ENCODE measurements around the gene PMIS2. TPM values are rescaled to one million over a fixed set of nuclear protein-coding genes. Genes with fewer than 3 reads are reported as not detected.
A peak's percentile ranks its signal among the peaks of the same experiment; 100 is the strongest.
"Not testable (repeated sequence)": the region's sequence is repeated elsewhere in the genome, so short reads cannot be mapped to it uniquely, and the experiment has no call there.

The PMIS2 gene
- total RNA-seq, 1 donor from 2014 or later: not detected

GRCh38 chr19:35578707-35579106 is 7.3 kb upstream of the PMIS2 start:
- Histone ChIP-seq H3K36me3 (no peaks in the 10 kb centered on the region), H3K9me3 (peaks cover 13 to 17% of the 10 kb centered on the region in 2 donors), H3K4me3 (no peak overlapping the region), H3K27ac (no peak overlapping the region), H3K4me1 (no peaks in the 10 kb centered on the region), H3K27me3 (no peaks in the 10 kb centered on the region)
- TF ChIP-seq CTCF (IDR thresholded peaks at IDR 0.05): no peak
- intact Hi-C loops (cut with DNase I): no loop called here
- DNase-seq (ENCODE audit: low spot score in 2 of 2): no peak

- no peak for TF ChIP-seq CTCF (IDR thresholded peaks at IDR 0.05)
- Histone ChIP-seq H3K27ac (no peak overlapping the region), H3K4me3 (no peak overlapping the region), H3K36me3 (no peaks in the 10 kb centered on the region), H3K9me3 (no peaks in the 10 kb centered on the region), H3K4me1 (no peaks in the 10 kb centered on the region), H3K27me3 (no peaks in the 10 kb centered on the region)
- intact Hi-C loops (cut with DNase I): no loop called here
- no peak for DNase-seq (ENCODE audit: low spot score in 2 of 2)
Observed at GRCh38 chr19:35582760-35583159, 3.2 kb upstream of the PMIS2 start.

- TF ChIP-seq CTCF (IDR thresholded peaks at IDR 0.05): no peak
- no peaks in the 10 kb centered on the region for H3K36me3 ChIP-seq
- H3K27me3 ChIP-seq: no peaks in the 10 kb centered on the region
- H3K27ac ChIP-seq: no peak overlapping the region
- intact Hi-C loops (cut with DNase I): no loop called here
- no peak for DNase-seq (ENCODE audit: low spot score in 2 of 2)
- H3K9me3 ChIP-seq: no peaks in the 10 kb centered on the region
- H3K4me3 ChIP-seq: no peak overlapping the region
- no peaks in the 10 kb centered on the region for H3K4me1 ChIP-seq
Observed at GRCh38 chr19:35587321-35587720, 1.3 kb downstream of the PMIS2 start.

- no peak for TF ChIP-seq CTCF (IDR thresholded peaks at IDR 0.05)
- Histone ChIP-seq H3K27me3 (no peaks in the 10 kb centered on the region), H3K4me3 (no peak overlapping the region), H3K27ac (no peak overlapping the region), H3K4me1 (no peaks in the 10 kb centered on the region), H3K9me3 (no peaks in the 10 kb centered on the region), H3K36me3 (no peaks in the 10 kb centered on the region)
- intact Hi-C loops (cut with DNase I): no loop called here
- DNase-seq (ENCODE audit: low spot score in 2 of 2): no peak
Observed at GRCh38 chr19:35590875-35591274, 4.9 kb downstream of the PMIS2 start.

- H3K9me3 ChIP-seq: no peaks in the 10 kb centered on the region
- no peaks in the 10 kb centered on the region for H3K4me1 ChIP-seq
- peak in 1 of 3 experiments; percentile 19 for TF ChIP-seq CTCF (IDR thresholded peaks at IDR 0.05)
- H3K27me3 ChIP-seq: no peaks in the 10 kb centered on the region
- no peak overlapping the region for H3K4me3 ChIP-seq
- intact Hi-C loops (cut with DNase I): no loop called here
- no peak for DNase-seq (ENCODE audit: low spot score in 2 of 2)
- no peaks in the 10 kb centered on the region for H3K36me3 ChIP-seq
- H3K27ac ChIP-seq: no peak overlapping the region
Observed at GRCh38 chr19:35592226-35592625, 6.3 kb downstream of the PMIS2 start.

- H3K36me3 ChIP-seq; DNase-seq (ENCODE audit: low spot score in 2 of 2); H3K27ac ChIP-seq; H3K4me1 ChIP-seq; intact Hi-C loops (cut with DNase I); H3K4me3 ChIP-seq; H3K27me3 ChIP-seq; H3K9me3 ChIP-seq: not testable (repeated sequence)
Observed at GRCh38 chr19:35595026-35595425, 9.1 kb downstream of the PMIS2 start.

Measured in ascending aorta (tissue), 2 donors.